Measurements from ENCODE around the gene MAST4.

- TF ChIP-seq POLR2A (IDR thresholded peaks at IDR 0.05) (no peak), CTCF (IDR thresholded peaks at IDR 0.05) (no peak)
These were observed 504.1 kb downstream of the MAST4 start for GRCh38 chr5:67100301-67100700.

Data from uterus (tissue), 2 donors.